LNCAP (cell line): ENCODE data around the gene WNT6.

Experiments used
- CTCF ChIP-seq: fragments of 450-650 bp; IDR thresholded peaks from 2 replicates; pipeline ENCODE4 v1.5.1; 2017; ENCODE audit warnings: mild to moderate bottlenecking

The WNT6 gene

GRCh38 chr2:218855305-218856166 lies 4.1 kb upstream of the WNT6 start:
- TF ChIP-seq CTCF: no peak

- no peak for TF ChIP-seq CTCF
Observed at GRCh38 chr2:218856167-218856895, 3.3 kb upstream of the WNT6 start.

GRCh38 chr2:218856896-218857243 lies 2.7 kb upstream of the WNT6 start:
- no peak for TF ChIP-seq CTCF

- TF ChIP-seq CTCF: no peak
Observed at GRCh38 chr2:218857371-218858137, 2.1 kb upstream of the WNT6 start.

- no peak for TF ChIP-seq CTCF
Observed at GRCh38 chr2:218858138-218858445, 1.5 kb upstream of the WNT6 start.

GRCh38 chr2:218858671-218859555 lies 692 bp upstream of the WNT6 start:
- no peak for TF ChIP-seq CTCF
